ENCODE data around the gene SLC1A4.
A peak's percentile ranks its signal among the peaks of the same experiment; 100 is the strongest.

Gene SLC1A4

GRCh38 chr2:65049010-65049639, 59.9 kb downstream of the SLC1A4 start:
- Histone ChIP-seq H3K9me2 (replicated peaks; ENCODE audit: insufficient read depth, low read length) (no peaks in the 10 kb centered on the region), H3K9me3 (ENCODE audit: insufficient read depth, low read length) (peaks cover 8% of the 10 kb centered on the region; the same call in 1 of the 2 replicates), H3K27me3 (ENCODE audit: low read length) (no peaks in the 10 kb centered on the region), H3K4me2 (ENCODE audit: low read depth, low read length, poor library complexity, severe bottlenecking) (no peak overlapping the region), H3K27ac (ENCODE audit: low read depth, low read length) (no peak overlapping the region), H2AFZ (ENCODE audit: low read depth, low read length, severe bottlenecking) (no peak overlapping the region), H3K36me3 (ENCODE audit: low read length) (peaks cover 5% of the 10 kb centered on the region; the same call in 1 of the 2 replicates), H3K79me2 (ENCODE audit: insufficient read depth, low read length) (no peaks in the 10 kb centered on the region), H3K4me3 (ENCODE audit: insufficient read depth, low read length, poor library complexity, severe bottlenecking) (no peak overlapping the region), H4K20me1 (ENCODE audit: low read depth, low read length) (no peaks in the 10 kb centered on the region), H3F3A (ENCODE audit: insufficient read depth) (peaks cover 4% of the 10 kb centered on the region; the same call in 1 of the 2 replicates), H3K9ac (ENCODE audit: low read length) (no peak overlapping the region)
- TF ChIP-seq CTCF (IDR thresholded peaks at IDR 0.05; ENCODE audit: insufficient read depth, low read length, poor library complexity, severe bottlenecking), result no peak
- no peak for TF ChIP-seq EZH2phosphoT487 (conservative IDR thresholded peaks at IDR 0.05; ENCODE audit: low read length)

GRCh38 chr2:65050931-65051330, 61.7 kb downstream of the SLC1A4 start:
- H3K27ac ChIP-seq (ENCODE audit: low read depth, low read length), result no peak overlapping the region
- no peaks in the 10 kb centered on the region for H3K36me3 ChIP-seq (ENCODE audit: low read length)
- peaks cover 4% of the 10 kb centered on the region; the same call in 1 of the 2 replicates for H3F3A ChIP-seq (ENCODE audit: insufficient read depth)
- H3K9me3 ChIP-seq (ENCODE audit: insufficient read depth, low read length), result no peaks in the 10 kb centered on the region
- no peaks in the 10 kb centered on the region for H3K9me2 ChIP-seq (replicated peaks; ENCODE audit: insufficient read depth, low read length)
- H3K79me2 ChIP-seq (ENCODE audit: insufficient read depth, low read length), result no peaks in the 10 kb centered on the region
- no peaks in the 10 kb centered on the region for H3K27me3 ChIP-seq (ENCODE audit: low read length)
- no peak overlapping the region for H3K4me2 ChIP-seq (ENCODE audit: low read depth, low read length, poor library complexity, severe bottlenecking)
- no peak overlapping the region for H2AFZ ChIP-seq (ENCODE audit: low read depth, low read length, severe bottlenecking)
- no peaks in the 10 kb centered on the region for H4K20me1 ChIP-seq (ENCODE audit: low read depth, low read length)
- H3K4me3 ChIP-seq (ENCODE audit: insufficient read depth, low read length, poor library complexity, severe bottlenecking), result no peak overlapping the region
- no peak overlapping the region for H3K9ac ChIP-seq (ENCODE audit: low read length)
- TF ChIP-seq CTCF (IDR thresholded peaks at IDR 0.05; ENCODE audit: insufficient read depth, low read length, poor library complexity, severe bottlenecking), result no peak
- no peak for TF ChIP-seq EZH2phosphoT487 (conservative IDR thresholded peaks at IDR 0.05; ENCODE audit: low read length)

GRCh38 chr2:65053199-65053598, 64.0 kb downstream of the SLC1A4 start:
- Histone ChIP-seq H3K36me3 (ENCODE audit: low read length) (no peaks in the 10 kb centered on the region), H3K9ac (ENCODE audit: low read length) (no peak overlapping the region), H3K9me3 (ENCODE audit: insufficient read depth, low read length) (no peaks in the 10 kb centered on the region), H3K4me2 (ENCODE audit: low read depth, low read length, poor library complexity, severe bottlenecking) (peak overlapping the region; percentile 2), H3K4me3 (ENCODE audit: insufficient read depth, low read length, poor library complexity, severe bottlenecking) (no peak overlapping the region), H3K9me2 (replicated peaks; ENCODE audit: insufficient read depth, low read length) (no peaks in the 10 kb centered on the region), H3K79me2 (ENCODE audit: insufficient read depth, low read length) (no peaks in the 10 kb centered on the region), H3K27ac (ENCODE audit: low read depth, low read length) (no peak overlapping the region), H3K27me3 (ENCODE audit: low read length) (no peaks in the 10 kb centered on the region), H3F3A (ENCODE audit: insufficient read depth) (peaks cover 14% of the 10 kb centered on the region; the same call in 1 of the 2 replicates), H4K20me1 (ENCODE audit: low read depth, low read length) (no peaks in the 10 kb centered on the region), H2AFZ (ENCODE audit: low read depth, low read length, severe bottlenecking) (no peak overlapping the region)
- TF ChIP-seq CTCF (IDR thresholded peaks at IDR 0.05; ENCODE audit: insufficient read depth, low read length, poor library complexity, severe bottlenecking) (no peak), EZH2phosphoT487 (conservative IDR thresholded peaks at IDR 0.05; ENCODE audit: low read length) (no peak)
